ENCODE measurements around the gene RAB38.

DNA sequence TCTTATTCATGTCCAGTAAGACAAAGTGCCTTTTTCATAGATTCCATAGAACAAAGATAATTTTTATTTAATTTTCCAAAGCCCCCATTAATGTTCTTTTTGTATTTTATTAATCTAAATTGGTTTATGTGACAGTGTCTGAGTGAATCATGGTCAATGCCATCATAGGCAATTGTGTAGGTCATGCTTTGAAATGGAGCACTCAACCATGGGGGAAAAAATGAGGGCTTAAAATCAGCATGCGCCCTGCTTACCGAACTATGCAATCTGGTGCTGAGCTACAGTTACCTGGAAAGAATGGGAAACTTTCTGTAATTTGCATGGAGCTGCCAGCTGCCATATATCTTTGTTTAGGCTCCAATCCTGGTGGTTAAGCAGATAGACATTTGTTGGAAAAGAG is 28.4 kb upstream of the RAB38 start:
- TF ChIP-seq, protein P1, sequence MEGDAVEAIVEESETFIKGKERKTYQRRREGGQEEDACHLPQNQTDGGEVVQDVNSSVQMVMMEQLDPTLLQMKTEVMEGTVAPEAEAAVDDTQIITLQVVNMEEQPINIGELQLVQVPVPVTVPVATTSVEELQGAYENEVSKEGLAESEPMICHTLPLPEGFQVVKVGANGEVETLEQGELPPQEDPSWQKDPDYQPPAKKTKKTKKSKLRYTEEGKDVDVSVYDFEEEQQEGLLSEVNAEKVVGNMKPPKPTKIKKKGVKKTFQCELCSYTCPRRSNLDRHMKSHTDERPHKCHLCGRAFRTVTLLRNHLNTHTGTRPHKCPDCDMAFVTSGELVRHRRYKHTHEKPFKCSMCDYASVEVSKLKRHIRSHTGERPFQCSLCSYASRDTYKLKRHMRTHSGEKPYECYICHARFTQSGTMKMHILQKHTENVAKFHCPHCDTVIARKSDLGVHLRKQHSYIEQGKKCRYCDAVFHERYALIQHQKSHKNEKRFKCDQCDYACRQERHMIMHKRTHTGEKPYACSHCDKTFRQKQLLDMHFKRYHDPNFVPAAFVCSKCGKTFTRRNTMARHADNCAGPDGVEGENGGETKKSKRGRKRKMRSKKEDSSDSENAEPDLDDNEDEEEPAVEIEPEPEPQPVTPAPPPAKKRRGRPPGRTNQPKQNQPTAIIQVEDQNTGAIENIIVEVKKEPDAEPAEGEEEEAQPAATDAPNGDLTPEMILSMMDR (IDR thresholded peaks at IDR 0.05) = no peak
- TF ChIP-seq ZFX (IDR thresholded peaks at IDR 0.05; ENCODE audit: borderline replicate concordance) = no peak
